Psoas muscle (tissue), 8 donors: Measurements from ENCODE around the gene UBE4A. TPM values are rescaled to one million over a fixed set of nuclear protein-coding genes. Genes with fewer than 3 reads are reported as not detected.

ENCODE experiments used
- ATAC-seq, 4 donors: fragments of 200-7000 bp; cut with Tn5 transposase; one replicate each; pipeline ENCODE4 v1.9.1; 2020; ENCODE audit warnings: moderate library complexity in 3 of 4, mild to moderate bottlenecking in 2 of 4
- DNase-seq, 2 donors: peaks; one replicate each; pipeline ENCODE4 v3.0.0-alpha.2; 2020
- H3K27ac ChIP-seq: fragments of 200-600 bp; one replicate; pipeline ENCODE4 v1.8.0; 2022
- H3K27me3 ChIP-seq, 3 donors: fragments of 200-600 bp in 1 of 3; one replicate each; pipeline versions ENCODE4 v1.6.1 to v1.8.0; 2013 to 2022; ENCODE audit warnings: low read length in 2 of 3, mild to moderate bottlenecking in 2 of 3, moderate library complexity in 1 of 3; ENCODE audit not compliant: insufficient read depth in 3 of 3
- H3K36me3 ChIP-seq, 2 donors: fragments of 200-600 bp in 1 of 2; one replicate each; pipeline versions ENCODE4 v1.6.1 to v1.8.0; 2013 to 2022; ENCODE audit warnings: low read depth in 1 of 2, mild to moderate bottlenecking in 1 of 2, moderate library complexity in 1 of 2; ENCODE audit not compliant: insufficient read depth in 1 of 2
- H3K4me1 ChIP-seq: fragments of 200-600 bp; one replicate; pipeline ENCODE4 v1.8.0; 2022
- H3K4me3 ChIP-seq: fragments of 200-600 bp; one replicate; pipeline ENCODE4 v1.8.0; 2022; ENCODE audit warnings: mild to moderate bottlenecking
- H3K9me3 ChIP-seq: fragments of 200-600 bp; one replicate; pipeline ENCODE4 v1.8.0; 2022
- CTCF ChIP-seq: fragments of 200-600 bp; IDR thresholded peaks from one replicate; pipeline ENCODE4 v1.8.0; 2022; ENCODE audit warnings: antibody characterized with exemption
- WGBS, 3 donors: extraction: QIAGEN DNeasy Blood & Tissue Kit; methylation state at CpG; one replicate each; pipeline versions ENCODE4 v1.1.6 to v1.1.7; 2013; 5-methylcytosine and 5-hydroxymethylcytosine counted together
- intact Hi-C, 2 donors: fragments of 100-400 bp; cut with DNase I; formaldehyde crosslinking; loops; one replicate each; pipeline versions ENCODE4 v1.11.0 to v1.14.2; 2022
- polyA plus RNA-seq, 3 donors: library from polyadenylated mRNA; stranded (reverse); fragments of 200-250 nt; gene quantifications; one replicate each; pipeline ENCODE4 v1.2.3, GENCODE V29; 2013
- total RNA-seq, 4 donors: library from RNA; stranded (reverse); fragmentation: NEBNext Ultra II Directional in 2 of 4; extraction: Animal tissue kit (Norgen Biotek cat#: 25700) in 2 of 4; gene quantifications; one replicate each; pipeline versions ENCODE4 v1.2.1 to v1.2.4, GENCODE V29; 2021 to 2023
- donor health status: healthy with polysubstance abuse.
- donor health status: DM: no; HTN: no; CAD: no; lungs with moderate emphysema.
- donor health status: Bipolar disorder and iron deficiency.
- donor health status: healthy.
- donor health status: DM: yes; HTN: yes; CAD: no.
- donor health status: DM: no; HTN: no; CAD: no.
- donor health status: DM: no; HTN: no; CAD: no.
- donor health status: DM: yes; HTN: yes; CAD: no.

The UBE4A gene
- total and polyA plus RNA-seq, 7 donors: 15.0 to 42.3 (median 31.0) TPM

GRCh38 chr11:118322721-118323120, 36.7 kb upstream of the UBE4A start:
- no peaks in the 10 kb centered on the region for H3K4me1 ChIP-seq
- H3K36me3 ChIP-seq: no peaks in the 10 kb centered on the region
- DNase-seq: no peak
- TF ChIP-seq CTCF: no peak
- 92 to 97% (median 93%) methylated on average over 19 of the region's 19 CpGs for WGBS, 3 donors
- no peaks in the 10 kb centered on the region for H3K9me3 ChIP-seq
- no peak for ATAC-seq
- no peaks in the 10 kb centered on the region for H3K27me3 ChIP-seq
- no peak overlapping the region for H3K27ac ChIP-seq
- no peak overlapping the region for H3K4me3 ChIP-seq
- intact Hi-C loops: no loop called here

- H3K9me3 ChIP-seq: no peaks in the 10 kb centered on the region
- H3K4me3 ChIP-seq: no peak overlapping the region
- TF ChIP-seq CTCF: no peak
- H3K36me3 ChIP-seq: no peaks in the 10 kb centered on the region
- no peak overlapping the region for H3K27ac ChIP-seq
- no peak for ATAC-seq
- H3K27me3 ChIP-seq: no peaks in the 10 kb centered on the region
- DNase-seq: no peak
- no peaks in the 10 kb centered on the region for H3K4me1 ChIP-seq
- intact Hi-C loops: no loop called here
Observed at GRCh38 chr11:118325283-118325682, 34.1 kb upstream of the UBE4A start.

GRCh38 chr11:118328745-118329144, 30.7 kb upstream of the UBE4A start:
- intact Hi-C loops: no loop called here
- no peaks in the 10 kb centered on the region for H3K9me3 ChIP-seq
- H3K27ac ChIP-seq: no peak overlapping the region

GRCh38 chr11:118334745-118335144, 24.7 kb upstream of the UBE4A start:
- no peak for DNase-seq
- no peak overlapping the region for H3K27ac ChIP-seq

More at GRCh38 chr11:118328745-118329144, 30.7 kb upstream of the UBE4A start:
- H3K4me1 ChIP-seq: no peaks in the 10 kb centered on the region
- DNase-seq: no peak
- no peak for TF ChIP-seq CTCF
- H3K4me3 ChIP-seq: no peak overlapping the region
- no peaks in the 10 kb centered on the region for H3K27me3 ChIP-seq
- H3K36me3 ChIP-seq: no peaks in the 10 kb centered on the region
- no peak for ATAC-seq

More at GRCh38 chr11:118334745-118335144, 24.7 kb upstream of the UBE4A start:
- Histone ChIP-seq H3K9me3 (no peaks in the 10 kb centered on the region), H3K4me3 (no peak overlapping the region), H3K36me3 (no peaks in the 10 kb centered on the region), H3K4me1 (no peaks in the 10 kb centered on the region), H3K27me3 (no peaks in the 10 kb centered on the region)
- intact Hi-C loops: no loop called here
- no peak for ATAC-seq
- WGBS, 3 donors: 76 to 86% (median 82%) methylated on average over 1 of the region's 1 CpG
- TF ChIP-seq CTCF: no peak
